GM18517 (cell line): Measurements from ENCODE around the gene AIFM1.
"Not testable (repeated sequence)": the region's sequence is repeated elsewhere in the genome, so short reads cannot be mapped to it uniquely, and the experiment has no call there.

Experiments used
- ATAC-seq: cut with Tn5 transposase; IDR thresholded peaks from one replicate; pipeline ENCODE4 v1.9.1; 2021; ENCODE audit warnings: mild to moderate bottlenecking, moderate library complexity; ENCODE audit not compliant: unreplicated experiment

Gene AIFM1

GRCh38 chrX:130120746-130121504, 44.7 kb downstream of the AIFM1 start:
- ATAC-seq = peak; percentile 78

DNA sequence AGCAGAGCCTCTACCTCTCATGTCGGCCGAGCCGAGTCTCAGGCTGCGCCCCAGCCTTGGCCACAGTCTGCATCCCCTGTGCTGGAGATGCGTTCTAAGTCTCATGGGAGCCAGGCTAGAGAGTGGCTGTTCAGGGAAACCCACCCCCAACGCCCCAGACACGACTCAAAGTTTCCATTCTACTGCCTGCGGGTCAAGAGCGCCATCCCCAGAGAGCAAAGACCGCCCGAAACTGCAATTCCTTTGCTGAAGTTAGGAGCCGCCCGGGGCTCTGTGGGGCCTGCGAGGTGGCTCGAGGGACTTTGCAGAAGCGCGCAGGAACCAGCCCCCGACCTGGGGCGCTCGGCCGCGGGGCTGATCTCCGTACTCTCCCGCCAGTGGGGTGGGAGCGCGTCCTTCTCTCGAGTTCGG, 45.3 kb downstream of the AIFM1 start:
- peak; percentile 26 for ATAC-seq

DNA sequence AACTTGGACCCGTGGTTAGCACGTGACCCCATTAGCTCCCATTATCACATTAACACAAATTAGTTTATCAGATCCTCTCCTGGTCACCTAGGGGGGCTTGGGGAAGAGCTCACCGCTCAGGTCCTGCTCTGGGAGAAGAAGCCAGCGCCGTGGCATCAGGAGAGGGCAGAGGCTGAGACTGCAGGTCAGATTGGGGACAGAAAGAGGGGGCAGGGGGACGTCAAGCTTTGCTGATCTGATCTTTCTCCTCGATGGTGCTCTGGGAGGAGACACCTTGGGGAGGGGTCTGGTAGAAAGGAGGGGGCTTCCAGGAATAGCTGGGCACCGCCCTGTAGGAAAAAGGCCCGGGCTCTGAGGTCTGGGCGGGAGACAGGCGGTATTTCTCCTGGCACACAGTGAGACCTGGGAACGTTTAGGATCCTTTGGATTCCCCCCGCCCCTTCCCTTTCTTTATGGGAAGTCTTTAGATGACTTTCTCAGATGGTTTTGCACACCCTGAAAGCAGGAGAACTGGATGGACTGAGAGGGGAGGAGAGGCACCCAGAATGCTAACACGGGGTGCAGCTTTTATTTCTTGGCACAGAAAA, 46.2 kb downstream of the AIFM1 start:
- no peak for ATAC-seq

- ATAC-seq = no peak
These were observed 47.0 kb downstream of the AIFM1 start for GRCh38 chrX:130118441-130119311.

GRCh38 chrX:130117166-130117565, 48.5 kb downstream of the AIFM1 start:
- no peak for ATAC-seq

DNA sequence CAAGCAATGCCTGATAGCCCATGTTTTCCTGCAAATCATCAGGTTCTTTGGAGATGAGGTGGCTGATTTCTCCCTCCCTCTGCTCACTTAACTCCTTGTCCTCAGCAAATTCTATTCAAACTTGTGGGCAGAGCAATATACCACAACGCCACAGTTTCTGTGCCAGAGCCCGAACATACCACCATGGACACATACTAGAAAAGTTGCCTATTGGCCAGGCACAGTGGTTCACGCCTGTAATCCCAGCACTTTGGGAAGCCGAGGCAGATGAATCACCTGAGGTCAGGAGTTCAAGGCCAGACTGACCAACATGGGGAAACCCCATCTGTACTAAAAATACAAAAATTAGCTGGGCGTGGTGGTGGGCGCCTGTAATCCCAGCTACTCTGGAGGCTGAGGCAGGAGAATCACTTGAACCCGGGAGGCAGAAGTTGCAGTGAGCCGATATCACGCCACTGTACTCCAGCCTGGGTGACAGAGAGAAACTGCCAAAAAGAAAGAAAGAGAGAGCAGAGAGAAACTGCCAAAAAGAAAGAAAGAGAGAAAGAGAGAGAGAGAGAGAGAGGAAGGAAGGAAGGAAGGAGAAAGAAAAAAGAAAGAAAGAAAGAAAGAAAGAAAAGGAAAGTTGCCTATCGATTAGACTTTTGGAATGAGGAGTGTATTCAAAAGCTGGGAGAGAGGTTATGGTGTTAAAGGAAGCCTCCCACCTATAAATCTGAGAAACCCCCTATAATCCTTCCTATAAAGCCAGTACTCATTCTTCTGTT, 50.3 kb downstream of the AIFM1 start:
- not testable (repeated sequence) for ATAC-seq

DNA sequence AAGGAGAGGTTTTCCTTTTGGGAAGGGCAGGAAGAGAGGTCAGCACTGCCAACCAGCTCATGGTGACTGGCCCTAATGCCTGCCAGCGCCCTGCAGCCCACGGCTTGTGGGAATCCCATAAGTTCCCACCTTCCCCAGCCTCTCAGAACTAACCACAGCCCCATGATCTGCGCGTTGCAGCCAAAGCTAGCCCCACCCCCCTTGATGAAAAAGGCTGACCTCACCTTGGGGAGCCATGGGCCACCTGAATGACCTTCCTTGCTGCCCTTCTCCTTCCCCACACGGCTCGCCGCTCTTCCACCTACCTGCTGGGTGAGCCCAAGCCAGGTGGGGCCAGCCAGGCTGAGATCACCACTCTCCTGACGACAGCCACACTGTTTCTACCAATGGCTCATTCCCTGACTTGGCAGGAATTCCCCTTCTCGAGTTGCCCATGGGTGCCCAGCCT, 51.5 kb downstream of the AIFM1 start:
- ATAC-seq = no peak

DNA sequence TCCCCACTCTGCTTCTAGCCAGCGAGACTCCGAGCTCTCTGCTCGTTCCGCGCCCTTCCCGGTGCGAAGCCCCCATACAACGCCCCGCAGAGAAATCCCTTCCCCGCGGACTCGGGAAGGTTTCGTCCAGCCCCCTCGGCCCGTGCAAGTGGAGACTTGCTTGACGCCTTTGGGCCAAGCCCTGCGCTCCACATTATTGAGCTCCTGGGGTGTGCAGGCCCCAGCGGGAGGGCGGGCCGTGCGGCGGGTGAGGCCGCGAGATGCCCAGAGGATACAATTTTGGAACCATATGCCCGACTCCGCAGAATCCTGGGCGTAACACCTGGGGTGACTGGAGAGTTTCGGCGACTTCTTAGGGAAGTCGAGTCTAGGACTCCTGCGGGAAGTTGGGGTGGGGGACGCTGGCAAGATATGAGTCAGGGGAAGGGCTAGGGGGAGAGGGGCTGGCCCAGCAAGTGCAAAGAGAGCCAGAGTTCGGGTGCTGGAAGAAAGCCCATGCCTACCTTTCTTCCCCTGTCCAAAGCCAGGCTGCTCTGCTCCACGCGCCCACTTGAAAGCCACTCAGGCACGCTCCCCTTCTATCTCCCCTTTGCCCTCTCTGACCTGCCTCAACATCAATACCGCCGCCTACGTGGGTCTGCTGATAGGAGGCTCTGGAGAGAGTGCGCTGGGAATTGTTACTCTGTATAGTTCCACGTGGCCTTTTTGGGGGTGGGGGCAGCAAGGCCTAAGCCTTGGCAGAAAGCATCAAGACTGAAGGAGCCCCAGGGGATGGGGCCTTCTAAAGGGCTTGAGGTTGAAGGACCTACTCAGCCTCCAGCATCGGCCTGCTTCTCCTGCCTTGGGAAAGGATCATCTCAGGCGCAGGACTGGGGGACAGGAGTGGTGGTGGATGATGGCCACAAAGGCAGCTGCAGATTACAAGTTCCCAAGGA, 54.2 kb downstream of the AIFM1 start:
- no peak for ATAC-seq

- ATAC-seq = no peak
These were observed 55.0 kb downstream of the AIFM1 start, which contains the start of gene ELF4 for GRCh38 chrX:130110379-130111219. TSS of gene ELF4 (minus strand) at chrX:130110497. CDS start at chrX:130081330, 29,167 bp downstream.

DNA sequence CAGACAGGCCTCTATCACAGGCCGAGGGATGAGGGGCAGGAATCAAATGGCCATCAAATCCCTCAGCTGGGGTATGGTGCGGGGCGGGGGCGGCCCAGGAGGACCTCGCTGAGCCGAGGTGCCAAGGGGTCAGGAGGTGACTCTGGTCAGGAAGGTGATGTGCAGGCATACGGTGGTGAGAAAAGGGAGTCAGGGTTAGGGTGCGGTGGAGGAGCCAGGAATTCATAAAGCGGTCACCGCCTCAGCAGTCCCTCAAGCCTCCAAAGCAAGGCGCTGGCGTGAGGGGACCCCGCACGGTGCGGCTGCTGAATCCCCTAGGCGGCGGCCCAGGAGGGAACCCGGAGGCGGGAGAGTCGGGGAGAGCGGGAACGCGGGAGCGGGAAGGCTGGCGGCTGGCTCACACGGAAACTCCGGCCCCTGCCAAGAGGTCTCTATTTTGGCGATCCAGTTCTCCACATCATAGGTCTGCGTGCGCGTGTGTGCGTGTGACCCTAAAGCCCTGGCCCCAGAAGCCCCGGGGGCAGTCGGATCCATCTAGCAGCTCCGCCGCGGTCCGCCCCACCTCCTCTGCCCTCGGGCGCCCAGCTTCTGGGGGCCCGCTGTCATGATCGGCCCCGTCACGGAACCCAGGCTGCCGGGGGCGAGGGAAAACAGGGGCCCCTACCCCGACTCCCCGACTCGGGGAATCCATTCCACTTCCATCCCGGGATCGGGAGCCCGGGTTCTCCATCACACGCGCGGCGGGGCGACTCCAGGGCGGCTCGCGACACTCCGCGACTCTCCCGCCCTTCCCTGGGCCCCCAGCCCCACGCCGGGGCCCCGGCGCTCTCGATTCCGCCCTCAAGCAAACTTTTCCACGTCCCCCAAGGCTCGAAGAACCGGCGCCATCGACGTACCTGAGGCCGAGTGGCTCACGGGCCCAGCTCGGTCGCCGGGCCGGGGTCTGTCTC, 55.9 kb downstream of the AIFM1 start:
- no peak for ATAC-seq

GRCh38 chrX:130108647-130109428, 56.8 kb downstream of the AIFM1 start:
- ATAC-seq = peak; percentile 66

DNA sequence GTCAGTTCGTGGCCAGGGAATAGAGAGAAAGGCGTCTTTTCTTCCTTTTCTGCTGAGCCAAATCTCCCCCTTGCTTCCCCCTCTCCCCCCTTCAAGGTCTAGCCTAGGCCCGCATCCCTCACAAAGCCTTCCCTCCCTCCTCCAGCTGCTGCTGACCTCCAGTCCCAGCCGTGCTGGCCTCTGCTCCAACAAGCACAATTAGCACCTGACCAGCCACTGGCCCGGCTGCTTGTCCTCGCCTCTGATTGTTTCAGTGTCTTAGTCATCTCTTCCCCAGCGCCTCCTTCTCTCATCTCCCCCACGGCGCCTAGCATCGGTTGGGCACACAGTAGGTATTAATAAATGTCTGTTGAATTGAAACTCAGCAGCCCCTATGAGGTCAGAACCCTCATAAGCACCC, 59.6 kb downstream of the AIFM1 start:
- ATAC-seq = no peak

DNA sequence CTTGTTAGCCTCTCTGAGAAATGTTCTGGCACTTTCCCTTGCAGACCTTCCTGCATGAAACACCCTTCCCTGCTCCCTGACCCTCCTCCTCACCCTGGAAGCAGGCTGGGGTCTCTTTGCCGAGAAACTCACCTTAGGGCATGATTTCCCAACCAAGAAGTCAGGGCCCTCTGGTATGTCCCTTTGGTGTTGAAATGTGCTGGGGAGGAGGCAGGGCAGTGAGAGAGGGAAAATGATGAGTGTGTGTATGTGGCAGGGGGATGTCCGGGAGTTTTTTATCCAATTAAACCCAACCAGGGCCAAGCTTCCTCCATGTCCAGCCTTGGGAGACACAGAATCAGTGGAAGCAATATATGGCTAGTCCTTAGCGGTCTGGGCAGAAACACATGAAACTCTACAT, 60.4 kb downstream of the AIFM1 start:
- no peak for ATAC-seq

DNA sequence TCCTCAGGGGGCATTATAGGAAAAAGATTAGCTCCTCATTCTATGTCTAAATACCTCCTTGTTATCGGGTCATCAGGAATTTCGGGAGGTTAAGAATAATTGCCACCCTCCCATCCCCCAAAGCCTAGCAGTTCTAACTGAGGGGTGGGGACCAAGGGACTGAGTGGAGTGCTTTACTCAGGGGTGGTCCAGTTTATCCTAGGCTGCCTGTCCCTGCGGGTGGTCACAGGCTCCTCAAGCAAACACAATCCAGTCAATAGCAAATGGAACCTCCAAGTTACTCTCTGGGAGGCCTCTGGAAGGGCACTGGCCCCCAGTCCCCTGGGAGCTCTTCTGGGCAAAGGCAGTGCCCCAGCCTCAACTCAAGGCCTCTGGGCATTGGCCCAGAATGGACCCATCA, 62.0 kb downstream of the AIFM1 start:
- ATAC-seq = no peak

DNA sequence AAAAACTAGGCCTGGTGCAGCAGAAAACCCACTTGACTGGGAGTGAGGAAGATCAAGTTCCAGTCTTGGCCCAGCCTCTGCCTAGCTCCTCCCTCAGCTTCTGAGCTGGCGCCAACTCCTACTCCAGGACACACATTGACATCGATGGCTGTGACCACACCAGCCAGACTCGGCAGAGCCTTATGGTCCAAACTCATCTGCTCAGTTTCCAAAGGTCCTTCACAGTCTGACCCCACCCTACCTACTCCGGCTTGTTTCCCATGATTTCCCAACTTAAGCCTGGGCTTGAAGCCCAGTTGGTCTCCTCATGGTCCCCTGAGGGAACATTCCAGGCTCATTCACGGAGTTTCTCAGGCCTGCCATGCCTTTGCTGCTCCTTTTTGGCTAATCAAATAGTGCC, 65.5 kb downstream of the AIFM1 start:
- no peak for ATAC-seq

GRCh38 chrX:130098210-130098552, 67.5 kb downstream of the AIFM1 start:
- no peak for ATAC-seq
